SK-N-SH (cell line): Measurements from ENCODE around the gene FBF1. TPM values are rescaled to one million over a fixed set of nuclear protein-coding genes. Genes with fewer than 3 reads are reported as not detected.

ENCODE experiments used
- CTCF ChIA-PET: fragments of 300-600, 350-600 bp; formaldehyde crosslinking; extraction: SDS; loops from one replicate; lab custom pipeline; 2021; lab: Yijun Ruan, JAX
- POLR2A ChIA-PET: fragments of 350-600 bp; sonication (Branson Sonifier 250); formaldehyde crosslinking; extraction: SDS; loops from one replicate; lab custom pipeline; 2020; ENCODE audit warnings: antibody characterized with exemption, inconsistent platforms; lab: Yijun Ruan, JAX
- DNase-seq: peaks from one replicate; pipeline ENCODE4 v3.0.0; 2012
- H2AFZ ChIP-seq: fragments of 200-600 bp; sonication (generic); 2 replicates; pipeline ENCODE4 v1.8.1; 2016; ENCODE audit warnings: antibody characterized with exemption, mild to moderate bottlenecking, low read depth
- H3F3A ChIP-seq: fragments of 200-600 bp; sonication (generic); replicated peaks from 2 replicates; pipeline ENCODE3; 2016; ENCODE audit warnings: antibody characterized with exemption, mild to moderate bottlenecking; ENCODE audit not compliant: insufficient read depth
- H3K27ac ChIP-seq, 2 experiments: fragments of 200-500 bp in 1 of 2; fragments of 200-600 bp in 1 of 2; sonication (Bioruptor generic) in 1 of 2; sonication (generic), shearing (Covaris generic) in 1 of 2; 2 replicates each; pipeline versions ENCODE4 v1.5.1 to v1.6.1; 2014 to 2016; ENCODE audit warnings: low read depth in 2 of 2, inconsistent platforms in 1 of 2, low read length in 1 of 2, mild to moderate bottlenecking in 1 of 2, mixed read lengths in 1 of 2
- H3K27me3 ChIP-seq: fragments of 200-600 bp; sonication (generic), shearing (Covaris generic); 2 replicates; pipeline ENCODE4 v1.6.1; 2016; ENCODE audit warnings: mixed run types; ENCODE audit not compliant: insufficient read depth
- H3K36me3 ChIP-seq, 2 experiments: fragments of 200-500 bp in 1 of 2; fragments of 200-600 bp in 1 of 2; sonication (Bioruptor generic) in 1 of 2; sonication (generic) in 1 of 2; replicated peaks in 1 of 2; 2 replicates each; pipeline versions ENCODE3 to v1.5.1; 2014 to 2016; ENCODE audit warnings: low read length in 1 of 2, mild to moderate bottlenecking in 1 of 2; ENCODE audit not compliant: insufficient read depth in 2 of 2, control insufficient read depth in 1 of 2
- H3K4me1 ChIP-seq, 2 experiments: fragments of 200-500 bp in 1 of 2; fragments of 200-600 bp in 1 of 2; sonication (Bioruptor generic) in 1 of 2; sonication (generic), shearing (Covaris generic) in 1 of 2; 2 replicates each; pipeline versions ENCODE4 v1.5.1 to v1.6.1; 2014 to 2016; ENCODE audit warnings: low read depth in 1 of 2, low read length in 1 of 2, mixed run types in 1 of 2; ENCODE audit not compliant: insufficient read depth in 2 of 2, control insufficient read depth in 1 of 2
- H3K4me2 ChIP-seq: fragments of 200-600 bp; sonication (generic), shearing (Covaris generic); 2 replicates; pipeline ENCODE4 v1.6.1; 2017; ENCODE audit warnings: mixed run types
- H3K4me3 ChIP-seq, 2 experiments: fragments of 200-500 bp in 1 of 2; fragments of 200-600 bp in 1 of 2; sonication (Bioruptor generic) in 1 of 2; sonication (generic), shearing (Covaris generic) in 1 of 2; 2 replicates each; pipeline versions ENCODE4 v1.5.1 to v1.8.1; 2014 to 2016; ENCODE audit warnings: low read depth in 2 of 2, inconsistent platforms in 1 of 2, low read length in 1 of 2, mild to moderate bottlenecking in 1 of 2, mixed read lengths in 1 of 2, moderate library complexity in 1 of 2
- H3K79me2 ChIP-seq: fragments of 200-600 bp; sonication (generic); 2 replicates; pipeline ENCODE4 v1.8.1; 2017; ENCODE audit warnings: mild to moderate bottlenecking; ENCODE audit not compliant: insufficient read depth
- H3K9ac ChIP-seq: fragments of 200-600 bp; sonication (generic); 2 replicates; pipeline ENCODE4 v1.6.1; 2017; ENCODE audit warnings: mixed run types
- H3K9me2 ChIP-seq: fragments of 200-600 bp; sonication (generic); 2 replicates; pipeline ENCODE4 v1.6.1; 2017; ENCODE audit warnings: mixed run types
- H3K9me3 ChIP-seq: fragments of 200-600 bp; sonication (generic); 2 replicates; pipeline ENCODE4 v1.6.1; 2017; ENCODE audit warnings: mixed run types, mild to moderate bottlenecking, moderate library complexity
- H4K20me1 ChIP-seq: fragments of 200-600 bp; sonication (generic); 2 replicates; pipeline ENCODE4 v1.6.1; 2017; ENCODE audit warnings: mild to moderate bottlenecking, mixed run types; ENCODE audit not compliant: insufficient read depth
- CHD2 ChIP-seq: fragments of 150-350 bp; IDR thresholded peaks from 2 replicates; pipeline ENCODE4 v1.6.1; 2018; ENCODE audit warnings: low read length; ENCODE audit not compliant: partially characterized antibody
- ELF1 ChIP-seq: IDR thresholded peaks from 2 replicates; pipeline ENCODE4 v1.4.0; 2012
- FOXJ3 ChIP-seq: sonication (generic); formaldehyde crosslinking; IDR thresholded peaks from 2 replicates; pipeline ENCODE4 v1.5.1; 2020; ENCODE audit warnings: mild to moderate bottlenecking, missing genetic modification reagents
- GABPA ChIP-seq: IDR thresholded peaks from 2 replicates; pipeline ENCODE4 v1.4.0; 2012; ENCODE audit warnings: low read depth, mild to moderate bottlenecking
- GATA2 ChIP-seq: sonication (generic); formaldehyde crosslinking; IDR thresholded peaks from 2 replicates; pipeline ENCODE4 v1.5.0; 2020; ENCODE audit warnings: mild to moderate bottlenecking, missing genetic modification reagents
- MXI1 ChIP-seq: IDR thresholded peaks from 2 replicates; pipeline ENCODE4 v1.6.1; 2012; ENCODE audit warnings: mild to moderate bottlenecking, low read depth, low read length, improper control_type of control experiment
- POLR2AphosphoS5 ChIP-seq: IDR thresholded peaks from 2 replicates; pipeline ENCODE4 v1.6.1; 2012; ENCODE audit warnings: low read depth, low read length
- RAD21 ChIP-seq: IDR thresholded peaks from 2 replicates; pipeline ENCODE4 v1.6.1; 2012; ENCODE audit warnings: mild to moderate bottlenecking, low read length
- RXRA ChIP-seq: IDR thresholded peaks from 2 replicates; pipeline ENCODE4 v1.4.0; 2012; ENCODE audit warnings: low read depth, mild to moderate bottlenecking, borderline replicate concordance
- TAF1 ChIP-seq: IDR thresholded peaks from 2 replicates; pipeline ENCODE4 v1.6.1; 2012; ENCODE audit warnings: low read depth, mild to moderate bottlenecking, low read length, moderate library complexity, borderline replicate concordance
- TCF12 ChIP-seq: IDR thresholded peaks from 2 replicates; pipeline ENCODE4 v1.4.0; 2012
- WGBS: methylation state at CpG from one replicate; pipeline ENCODE4 v1.1.6; 2017; ENCODE audit warnings: low lambda C conversion rate; 5-methylcytosine and 5-hydroxymethylcytosine counted together
- polyA plus RNA-seq, 3 experiments: library from polyadenylated mRNA; depleted of rRNA; stranded (reverse); fragments of >200 nt; gene quantifications; 2 replicates each; pipeline ENCODE4 v1.2.3, GENCODE V29; 2012
- TF ChIP-seq, protein P1 (sequence below): fragments of 150-350 bp; IDR thresholded peaks from 2 replicates; pipeline ENCODE4 v1.6.1; 2016; ENCODE audit warnings: mild to moderate bottlenecking, low read depth, low read length
- TF ChIP-seq, protein P2 (sequence below): IDR thresholded peaks from 2 replicates; pipeline ENCODE4; 2012
- TF ChIP-seq, protein P3 (sequence below): IDR thresholded peaks from 2 replicates; pipeline ENCODE4 v1.4.0; 2012; ENCODE audit warnings: low read depth
- TF ChIP-seq, protein P4 (sequence below): IDR thresholded peaks from 2 replicates; pipeline ENCODE4 v1.4.0; 2012; ENCODE audit warnings: low read depth, borderline replicate concordance
- TF ChIP-seq, protein P5 (sequence below): IDR thresholded peaks from 2 replicates; pipeline ENCODE4 v1.4.0; 2012; ENCODE audit warnings: low read depth, borderline replicate concordance

The FBF1 gene
- polyA plus RNA-seq, 1 of the 3 experiments (the other 2 are of a cell fraction), result 19.0 TPM

DNA sequence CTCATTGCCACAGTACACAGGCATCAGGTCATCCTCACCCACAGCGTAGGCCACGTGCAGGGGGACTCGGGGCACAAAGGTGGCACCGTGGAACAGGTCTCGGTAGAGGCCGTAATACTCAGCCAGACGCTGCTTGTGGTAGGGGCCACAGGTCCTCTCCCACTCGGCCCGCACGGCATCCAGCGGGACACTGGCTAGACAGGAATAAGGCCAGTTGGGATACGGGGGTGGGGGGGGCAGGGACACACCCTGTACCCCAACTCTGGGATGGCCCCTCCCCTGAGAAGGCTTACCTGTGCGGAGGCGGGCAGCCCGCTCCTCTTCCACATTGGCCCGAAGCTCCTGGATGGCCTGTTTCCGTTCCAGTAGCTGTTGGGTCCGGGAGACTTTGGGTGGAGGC is 39.1 kb downstream of the FBF1 start:
- H4K20me1 ChIP-seq, result no peaks in the 10 kb centered on the region
- ChIA-PET POLR2A (no interaction called here), CTCF (interaction anchor here (1.0 to 16.0 kb wide), 5 partner anchors 24 to 163 kb away, joined by 3 to 214 read pairs (median 26); partner anchors contain the start of genes CDK3 and TRIM47)
- no peaks in the 10 kb centered on the region for H3K9me3 ChIP-seq
- H3K4me3 ChIP-seq, result no peak overlapping the region
- H2AFZ ChIP-seq, result no peak overlapping the region
- 94% methylated on average over 18 of the region's 18 CpGs for WGBS
- H3K79me2 ChIP-seq, result peaks cover 30% of the 10 kb centered on the region; the same call in 1 of the 2 replicates
- H3K27me3 ChIP-seq, result no peaks in the 10 kb centered on the region
- H3K4me1 ChIP-seq, result peaks cover 4 to 6% of the 10 kb centered on the region in 2 experiments; a peak in 2 of 4 replicates
- H3K4me2 ChIP-seq, result no peak overlapping the region
- peaks cover 26 to 42% of the 10 kb centered on the region in 2 experiments for H3K36me3 ChIP-seq
- no peak for DNase-seq
- peaks cover 31% of the 10 kb centered on the region for H3F3A ChIP-seq
- TF ChIP-seq RAD21 (no peak), TAF1 (no peak), GABPA (no peak), POLR2AphosphoS5 (no peak), TCF12 (no peak), CHD2 (no peak), MXI1 (no peak), GATA2 (CRISPR knock-in tag) (no peak), RXRA (no peak), FOXJ3 (CRISPR knock-in tag) (no peak), ELF1 (no peak)
- TF ChIP-seq, protein P1, sequence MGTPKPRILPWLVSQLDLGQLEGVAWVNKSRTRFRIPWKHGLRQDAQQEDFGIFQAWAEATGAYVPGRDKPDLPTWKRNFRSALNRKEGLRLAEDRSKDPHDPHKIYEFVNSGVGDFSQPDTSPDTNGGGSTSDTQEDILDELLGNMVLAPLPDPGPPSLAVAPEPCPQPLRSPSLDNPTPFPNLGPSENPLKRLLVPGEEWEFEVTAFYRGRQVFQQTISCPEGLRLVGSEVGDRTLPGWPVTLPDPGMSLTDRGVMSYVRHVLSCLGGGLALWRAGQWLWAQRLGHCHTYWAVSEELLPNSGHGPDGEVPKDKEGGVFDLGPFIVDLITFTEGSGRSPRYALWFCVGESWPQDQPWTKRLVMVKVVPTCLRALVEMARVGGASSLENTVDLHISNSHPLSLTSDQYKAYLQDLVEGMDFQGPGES, result no peak
- TF ChIP-seq, protein P2, sequence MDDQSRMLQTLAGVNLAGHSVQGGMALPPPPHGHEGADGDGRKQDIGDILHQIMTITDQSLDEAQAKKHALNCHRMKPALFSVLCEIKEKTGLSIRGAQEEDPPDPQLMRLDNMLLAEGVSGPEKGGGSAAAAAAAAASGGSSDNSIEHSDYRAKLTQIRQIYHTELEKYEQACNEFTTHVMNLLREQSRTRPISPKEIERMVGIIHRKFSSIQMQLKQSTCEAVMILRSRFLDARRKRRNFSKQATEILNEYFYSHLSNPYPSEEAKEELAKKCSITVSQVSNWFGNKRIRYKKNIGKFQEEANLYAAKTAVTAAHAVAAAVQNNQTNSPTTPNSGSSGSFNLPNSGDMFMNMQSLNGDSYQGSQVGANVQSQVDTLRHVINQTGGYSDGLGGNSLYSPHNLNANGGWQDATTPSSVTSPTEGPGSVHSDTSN, result no peak
- TF ChIP-seq, protein P3, sequence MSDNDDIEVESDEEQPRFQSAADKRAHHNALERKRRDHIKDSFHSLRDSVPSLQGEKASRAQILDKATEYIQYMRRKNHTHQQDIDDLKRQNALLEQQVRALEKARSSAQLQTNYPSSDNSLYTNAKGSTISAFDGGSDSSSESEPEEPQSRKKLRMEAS, result no peak
- TF ChIP-seq, protein P4, sequence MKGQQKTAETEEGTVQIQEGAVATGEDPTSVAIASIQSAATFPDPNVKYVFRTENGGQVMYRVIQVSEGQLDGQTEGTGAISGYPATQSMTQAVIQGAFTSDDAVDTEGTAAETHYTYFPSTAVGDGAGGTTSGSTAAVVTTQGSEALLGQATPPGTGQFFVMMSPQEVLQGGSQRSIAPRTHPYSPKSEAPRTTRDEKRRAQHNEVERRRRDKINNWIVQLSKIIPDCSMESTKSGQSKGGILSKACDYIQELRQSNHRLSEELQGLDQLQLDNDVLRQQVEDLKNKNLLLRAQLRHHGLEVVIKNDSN, result no peak
- TF ChIP-seq, protein P5, sequence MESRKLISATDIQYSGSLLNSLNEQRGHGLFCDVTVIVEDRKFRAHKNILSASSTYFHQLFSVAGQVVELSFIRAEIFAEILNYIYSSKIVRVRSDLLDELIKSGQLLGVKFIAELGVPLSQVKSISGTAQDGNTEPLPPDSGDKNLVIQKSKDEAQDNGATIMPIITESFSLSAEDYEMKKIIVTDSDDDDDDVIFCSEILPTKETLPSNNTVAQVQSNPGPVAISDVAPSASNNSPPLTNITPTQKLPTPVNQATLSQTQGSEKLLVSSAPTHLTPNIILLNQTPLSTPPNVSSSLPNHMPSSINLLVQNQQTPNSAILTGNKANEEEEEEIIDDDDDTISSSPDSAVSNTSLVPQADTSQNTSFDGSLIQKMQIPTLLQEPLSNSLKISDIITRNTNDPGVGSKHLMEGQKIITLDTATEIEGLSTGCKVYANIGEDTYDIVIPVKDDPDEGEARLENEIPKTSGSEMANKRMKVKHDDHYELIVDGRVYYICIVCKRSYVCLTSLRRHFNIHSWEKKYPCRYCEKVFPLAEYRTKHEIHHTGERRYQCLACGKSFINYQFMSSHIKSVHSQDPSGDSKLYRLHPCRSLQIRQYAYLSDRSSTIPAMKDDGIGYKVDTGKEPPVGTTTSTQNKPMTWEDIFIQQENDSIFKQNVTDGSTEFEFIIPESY, result no peak
- no peak overlapping the region for H3K27ac ChIP-seq
- no peaks in the 10 kb centered on the region for H3K9me2 ChIP-seq
- no peak overlapping the region for H3K9ac ChIP-seq
